Activated CD4-positive, alpha-beta memory T cell treated with anti-CD3 and anti-CD28 coated beads for 36 hours (primary cell): ENCODE results near the gene DDAH1. TPM values are rescaled to one million over a fixed set of nuclear protein-coding genes. Genes with fewer than 3 reads are reported as not detected.

Source experiments
- CTCF ChIA-PET: fragments of 350-600 bp; sonication (Branson Sonifier 250); formaldehyde crosslinking; loops from one replicate; lab custom pipeline; 2021; ENCODE audit warnings: antibody characterized with exemption, inconsistent platforms; lab: Charles Lee
- POLR2A ChIA-PET: fragments of 350-600 bp; sonication (Branson Sonifier 250); formaldehyde crosslinking; loops from one replicate; lab custom pipeline; 2021; ENCODE audit warnings: antibody characterized with exemption; lab: Charles Lee
- DNase-seq: peaks from one replicate; pipeline ENCODE4 v3.0.0-alpha.2; 2020
- H3K27ac Mint-ChIP-seq: one replicate; pipeline ENCODE4 v1.8.0; 2021; ENCODE audit warnings: mixed read lengths
- H3K27me3 Mint-ChIP-seq: one replicate; pipeline ENCODE4 v1.8.0; 2021; ENCODE audit warnings: mixed read lengths
- H3K36me3 Mint-ChIP-seq: one replicate; pipeline ENCODE4 v1.8.0; 2021; ENCODE audit warnings: mixed read lengths
- H3K4me1 Mint-ChIP-seq: one replicate; pipeline ENCODE4 v1.8.0; 2021; ENCODE audit warnings: low read depth, mixed read lengths
- H3K4me3 Mint-ChIP-seq: one replicate; pipeline ENCODE4 v1.8.0; 2021; ENCODE audit warnings: mild to moderate bottlenecking, mixed read lengths
- H3K9me3 Mint-ChIP-seq: one replicate; pipeline ENCODE4 v1.8.0; 2021; ENCODE audit warnings: mixed read lengths
- intact Hi-C: fragments of 100-400 bp; cut with micrococcal nuclease; formaldehyde crosslinking; loops from one replicate; pipeline ENCODE4 v1.15.1; 2023
- total RNA-seq, 2 experiments: library from RNA; stranded (reverse); gene quantifications; one replicate each; pipeline ENCODE4 v1.2.3, GENCODE V29; 2021

The DDAH1 gene
- total RNA-seq, 2 experiments from 2014 or later: not detected

- ChIA-PET CTCF (no interaction called here), POLR2A (no interaction called here)
These were observed 138.6 kb downstream of the DDAH1 start for GRCh38 chr1:85326336-85326735.

GRCh38 chr1:85325920-85326319 lies 139.0 kb downstream of the DDAH1 start:
- intact Hi-C loops: no loop called here
- Mint-ChIP-seq H3K4me3 (no peak overlapping the region), H3K4me1 (peaks cover 4% of the 10 kb centered on the region), H3K27ac (no peak overlapping the region), H3K27me3 (peaks cover 20% of the 10 kb centered on the region), H3K36me3 (no peaks in the 10 kb centered on the region), H3K9me3 (no peaks in the 10 kb centered on the region)
- POLR2A ChIA-PET: no interaction called here
- DNase-seq: no peak
- CTCF ChIA-PET: no interaction called here

More at GRCh38 chr1:85326336-85326735, 138.6 kb downstream of the DDAH1 start:
- no peak for DNase-seq
- H3K9me3 Mint-ChIP-seq: no peaks in the 10 kb centered on the region
- H3K4me1 Mint-ChIP-seq: peaks cover 2% of the 10 kb centered on the region
- H3K27ac Mint-ChIP-seq: no peak overlapping the region
- H3K27me3 Mint-ChIP-seq: peaks cover 21% of the 10 kb centered on the region
- H3K4me3 Mint-ChIP-seq: no peak overlapping the region
- intact Hi-C loops: no loop called here
- H3K36me3 Mint-ChIP-seq: no peaks in the 10 kb centered on the region

GRCh38 chr1:85323770-85324169 lies 141.2 kb downstream of the DDAH1 start:
- no peak overlapping the region for H3K4me3 Mint-ChIP-seq
- POLR2A ChIA-PET: interaction anchor here (0.9 kb wide), 1 partner anchor 26 kb away, joined by 3 read pairs; no protein-coding TSS in a partner anchor
- H3K36me3 Mint-ChIP-seq: no peaks in the 10 kb centered on the region
- CTCF ChIA-PET: no interaction called here
- H3K9me3 Mint-ChIP-seq: no peaks in the 10 kb centered on the region
- intact Hi-C loops: no loop called here
- H3K4me1 Mint-ChIP-seq: peaks cover 9% of the 10 kb centered on the region
- H3K27ac Mint-ChIP-seq: no peak overlapping the region
- H3K27me3 Mint-ChIP-seq: peaks cover 20% of the 10 kb centered on the region
- no peak for DNase-seq

- Mint-ChIP-seq H3K27me3 (peaks cover 24% of the 10 kb centered on the region), H3K36me3 (no peaks in the 10 kb centered on the region), H3K4me1 (peaks cover 9% of the 10 kb centered on the region), H3K9me3 (no peaks in the 10 kb centered on the region), H3K4me3 (no peak overlapping the region), H3K27ac (no peak overlapping the region)
- ChIA-PET POLR2A (no interaction called here), CTCF (no interaction called here)
- no peak for DNase-seq
- intact Hi-C loops: no loop called here
These were observed 142.3 kb downstream of the DDAH1 start for GRCh38 chr1:85322655-85323054.

- ChIA-PET CTCF (interaction anchor here (1.1 to 2.4 kb wide), 2 partner anchors 13 to 23 kb away, joined by 4 to 10 read pairs; no protein-coding TSS in a partner anchor), POLR2A (interaction anchor here (2.0 kb wide), 1 partner anchor 23 kb away, joined by 5 read pairs; no protein-coding TSS in a partner anchor)
- Mint-ChIP-seq H3K27ac (no peak overlapping the region), H3K36me3 (no peaks in the 10 kb centered on the region), H3K4me3 (no peak overlapping the region), H3K27me3 (peaks cover 30% of the 10 kb centered on the region), H3K9me3 (no peaks in the 10 kb centered on the region), H3K4me1 (peaks cover 9% of the 10 kb centered on the region)
- DNase-seq: peak; percentile 72
- intact Hi-C loops: loop anchor here (1.0 kb wide), 1 partner anchor 23 kb away; no protein-coding TSS in a partner anchor
These were observed 143.6 kb downstream of the DDAH1 start for GRCh38 chr1:85321237-85321964.

GRCh38 chr1:85320371-85321131 lies 144.4 kb downstream of the DDAH1 start:
- H3K4me1 Mint-ChIP-seq: peaks cover 9% of the 10 kb centered on the region
- intact Hi-C loops: loop anchor here (1.0 kb wide), 1 partner anchor 22 kb away; no protein-coding TSS in a partner anchor
- no peaks in the 10 kb centered on the region for H3K9me3 Mint-ChIP-seq
- H3K27me3 Mint-ChIP-seq: peaks cover 30% of the 10 kb centered on the region
- DNase-seq: no peak
- no peaks in the 10 kb centered on the region for H3K36me3 Mint-ChIP-seq
- H3K4me3 Mint-ChIP-seq: no peak overlapping the region
- CTCF ChIA-PET: interaction anchor here (0.7 to 2.4 kb wide), 3 partner anchors 12 to 23 kb away, joined by 4 to 10 read pairs (median 7); no protein-coding TSS in a partner anchor
- POLR2A ChIA-PET: interaction anchor here (2.0 kb wide), 1 partner anchor 22 kb away, joined by 5 read pairs; no protein-coding TSS in a partner anchor
- no peak overlapping the region for H3K27ac Mint-ChIP-seq

- H3K36me3 Mint-ChIP-seq: no peaks in the 10 kb centered on the region
- CTCF ChIA-PET: interaction anchor here (2.4 kb wide), 1 partner anchor 12 kb away, joined by 10 read pairs; no protein-coding TSS in a partner anchor
- no peak for DNase-seq
- intact Hi-C loops: loop anchor here (10.0 kb wide), 1 partner anchor 145 kb away; the partner anchor contains the start of gene DDAH1
- H3K4me3 Mint-ChIP-seq: no peak overlapping the region
- no peak overlapping the region for H3K27ac Mint-ChIP-seq
- POLR2A ChIA-PET: interaction anchor here (2.0 kb wide), 1 partner anchor 22 kb away, joined by 5 read pairs; no protein-coding TSS in a partner anchor
- H3K9me3 Mint-ChIP-seq: no peaks in the 10 kb centered on the region
- peaks cover 32% of the 10 kb centered on the region for H3K27me3 Mint-ChIP-seq
- H3K4me1 Mint-ChIP-seq: peaks cover 9% of the 10 kb centered on the region
These were observed 145.0 kb downstream of the DDAH1 start for GRCh38 chr1:85319931-85320330.

GRCh38 chr1:85319491-85319890 lies 145.5 kb downstream of the DDAH1 start:
- peaks cover 9% of the 10 kb centered on the region for H3K4me1 Mint-ChIP-seq
- no peaks in the 10 kb centered on the region for H3K9me3 Mint-ChIP-seq
- peaks cover 35% of the 10 kb centered on the region for H3K27me3 Mint-ChIP-seq
- ChIA-PET POLR2A (no interaction called here), CTCF (interaction anchor here (2.4 kb wide), 1 partner anchor 11 kb away, joined by 10 read pairs; no protein-coding TSS in a partner anchor)
- no peak overlapping the region for H3K4me3 Mint-ChIP-seq
- no peak for DNase-seq
- H3K36me3 Mint-ChIP-seq: no peaks in the 10 kb centered on the region
- no peak overlapping the region for H3K27ac Mint-ChIP-seq
- intact Hi-C loops: loop anchor here (10.0 kb wide), 1 partner anchor 145 kb away; the partner anchor contains the start of gene DDAH1

- no peak for DNase-seq
- Mint-ChIP-seq H3K27ac (no peak overlapping the region), H3K36me3 (no peaks in the 10 kb centered on the region), H3K9me3 (no peaks in the 10 kb centered on the region), H3K4me3 (no peak overlapping the region), H3K4me1 (peaks cover 9% of the 10 kb centered on the region), H3K27me3 (peaks cover 34% of the 10 kb centered on the region)
- ChIA-PET POLR2A (no interaction called here), CTCF (no interaction called here)
- intact Hi-C loops: loop anchor here (10.0 kb wide), 1 partner anchor 147 kb away; the partner anchor contains the start of gene DDAH1
These were observed 146.7 kb downstream of the DDAH1 start for GRCh38 chr1:85318217-85318616.

GRCh38 chr1:85317560-85317959 lies 147.4 kb downstream of the DDAH1 start:
- intact Hi-C loops: loop anchor here (10.0 kb wide), 1 partner anchor 147 kb away; the partner anchor contains the start of gene DDAH1
- peaks cover 9% of the 10 kb centered on the region for H3K4me1 Mint-ChIP-seq
- H3K36me3 Mint-ChIP-seq: no peaks in the 10 kb centered on the region
- no peaks in the 10 kb centered on the region for H3K9me3 Mint-ChIP-seq
- H3K4me3 Mint-ChIP-seq: no peak overlapping the region
- H3K27ac Mint-ChIP-seq: no peak overlapping the region
- DNase-seq: no peak
- ChIA-PET CTCF (no interaction called here), POLR2A (no interaction called here)
- peaks cover 39% of the 10 kb centered on the region for H3K27me3 Mint-ChIP-seq

GRCh38 chr1:85316321-85316720 lies 148.6 kb downstream of the DDAH1 start:
- POLR2A ChIA-PET: no interaction called here
- Mint-ChIP-seq H3K4me3 (no peak overlapping the region), H3K36me3 (no peaks in the 10 kb centered on the region), H3K27ac (no peak overlapping the region), H3K4me1 (peaks cover 7% of the 10 kb centered on the region), H3K27me3 (peaks cover 44% of the 10 kb centered on the region), H3K9me3 (no peaks in the 10 kb centered on the region)
- intact Hi-C loops: loop anchor here (10.0 kb wide), 1 partner anchor 148 kb away; the partner anchor contains the start of gene DDAH1
- DNase-seq: no peak
- CTCF ChIA-PET: no interaction called here
